Subcutaneous adipose tissue (tissue), 4 donors: ENCODE data around the gene GCDH. TPM values are rescaled to one million over a fixed set of nuclear protein-coding genes. Genes with fewer than 3 reads are reported as not detected.

Source experiments
- total RNA-seq, 4 donors: library from RNA; depleted of rRNA; stranded (reverse); fragments of >200 nt; gene quantifications; one replicate each; pipeline ENCODE4 v1.1.0, GENCODE V29; 2016
- TF ChIP-seq, protein P1 (sequence below): fragments of 450-650 bp; IDR thresholded peaks from one replicate; pipeline ENCODE4 v1.5.1; 2016; ENCODE audit warnings: low read depth, mild to moderate bottlenecking, control low read depth, antibody characterized with exemption, moderate library complexity

GCDH gene
- total RNA-seq, 4 donors from 2014 or later: 34.9 to 98.5 (median 46.0) TPM

DNA sequence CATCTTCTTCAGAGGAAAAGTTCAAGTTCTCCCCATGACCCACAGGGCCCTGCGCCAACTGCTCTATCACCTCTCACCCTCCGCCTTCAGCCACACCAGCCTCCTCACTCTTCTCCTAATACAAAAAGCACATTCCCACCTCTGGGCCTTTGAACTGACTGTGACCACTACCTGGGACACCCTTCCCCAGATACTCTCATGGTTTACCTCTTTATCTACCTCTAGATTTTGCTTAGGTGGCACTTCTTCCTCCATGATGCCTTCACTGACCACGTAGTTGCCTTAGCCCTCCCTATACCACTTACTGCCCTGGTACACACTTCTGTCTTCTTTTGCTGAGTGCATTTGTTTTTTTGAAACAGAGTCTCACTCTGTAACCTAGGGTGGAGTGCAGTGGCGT, 32.0 kb downstream of the GCDH start:
- TF ChIP-seq, protein P1, sequence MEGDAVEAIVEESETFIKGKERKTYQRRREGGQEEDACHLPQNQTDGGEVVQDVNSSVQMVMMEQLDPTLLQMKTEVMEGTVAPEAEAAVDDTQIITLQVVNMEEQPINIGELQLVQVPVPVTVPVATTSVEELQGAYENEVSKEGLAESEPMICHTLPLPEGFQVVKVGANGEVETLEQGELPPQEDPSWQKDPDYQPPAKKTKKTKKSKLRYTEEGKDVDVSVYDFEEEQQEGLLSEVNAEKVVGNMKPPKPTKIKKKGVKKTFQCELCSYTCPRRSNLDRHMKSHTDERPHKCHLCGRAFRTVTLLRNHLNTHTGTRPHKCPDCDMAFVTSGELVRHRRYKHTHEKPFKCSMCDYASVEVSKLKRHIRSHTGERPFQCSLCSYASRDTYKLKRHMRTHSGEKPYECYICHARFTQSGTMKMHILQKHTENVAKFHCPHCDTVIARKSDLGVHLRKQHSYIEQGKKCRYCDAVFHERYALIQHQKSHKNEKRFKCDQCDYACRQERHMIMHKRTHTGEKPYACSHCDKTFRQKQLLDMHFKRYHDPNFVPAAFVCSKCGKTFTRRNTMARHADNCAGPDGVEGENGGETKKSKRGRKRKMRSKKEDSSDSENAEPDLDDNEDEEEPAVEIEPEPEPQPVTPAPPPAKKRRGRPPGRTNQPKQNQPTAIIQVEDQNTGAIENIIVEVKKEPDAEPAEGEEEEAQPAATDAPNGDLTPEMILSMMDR: no peak

DNA sequence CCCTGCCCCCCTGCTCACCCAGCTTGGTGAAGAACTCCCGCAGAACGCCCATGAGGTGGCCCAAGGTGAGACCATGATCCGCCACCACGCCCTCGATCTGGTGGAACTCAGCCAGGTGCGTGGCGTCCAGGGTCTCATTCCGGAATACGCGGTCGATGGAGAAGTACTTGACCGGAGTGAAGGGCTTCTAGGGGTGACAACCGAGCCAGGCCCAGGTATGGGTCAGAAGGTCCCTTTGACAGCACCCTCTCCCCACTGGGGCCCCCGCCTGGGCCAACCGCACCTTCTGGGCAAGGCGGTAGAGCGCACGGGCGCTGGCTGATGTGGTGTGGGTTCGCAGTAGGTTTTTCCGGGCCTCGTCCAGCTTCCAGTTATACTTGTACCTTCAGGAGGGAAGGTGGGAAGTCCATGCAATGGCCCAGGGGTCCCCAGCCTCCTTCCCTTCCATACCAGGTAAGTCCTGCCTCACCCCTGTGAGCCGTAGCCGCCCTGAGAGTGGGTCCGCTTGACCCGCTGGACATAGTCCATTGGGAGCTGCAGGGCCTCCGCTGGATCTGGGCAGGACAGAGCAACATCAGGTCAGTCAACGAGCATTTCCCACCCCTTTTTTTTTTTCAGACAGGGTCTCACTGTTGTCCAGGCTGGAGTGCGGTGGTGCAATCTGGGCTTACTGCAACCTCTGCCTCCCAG, 33.8 kb downstream of the GCDH start:
- TF ChIP-seq, protein P1: no peak

DNA sequence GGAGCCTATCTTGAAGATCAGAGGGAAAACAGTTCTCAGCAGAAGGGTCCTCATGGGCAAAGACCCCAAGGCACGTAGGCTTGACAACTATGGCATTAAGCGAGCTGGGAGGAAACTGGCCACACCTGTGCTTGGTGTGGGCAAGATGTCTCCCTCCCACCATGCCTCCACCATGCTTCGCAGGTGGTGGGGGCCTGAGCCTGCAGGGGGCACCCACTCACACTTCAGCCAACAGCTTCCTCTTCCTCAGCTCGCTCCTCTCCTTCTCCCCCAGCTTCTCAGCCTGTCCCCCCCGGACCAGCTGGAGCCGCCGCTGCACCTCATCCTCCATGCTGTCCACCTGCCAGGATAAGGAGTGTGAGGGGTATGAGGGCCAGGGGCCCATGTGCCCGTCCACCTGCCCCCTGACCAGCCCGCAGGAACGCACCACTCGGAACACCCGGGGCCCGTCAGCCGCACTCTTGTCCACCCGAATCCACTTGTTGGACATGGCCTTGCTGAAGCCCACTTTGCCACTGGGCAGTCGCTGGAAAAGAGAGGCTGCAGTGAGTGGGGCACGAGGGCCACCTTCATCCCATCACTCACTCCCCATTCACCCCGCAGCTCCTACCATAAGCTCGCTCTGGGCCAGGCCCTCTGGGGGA, 39.2 kb downstream of the GCDH start:
- TF ChIP-seq, protein P1: no peak

DNA sequence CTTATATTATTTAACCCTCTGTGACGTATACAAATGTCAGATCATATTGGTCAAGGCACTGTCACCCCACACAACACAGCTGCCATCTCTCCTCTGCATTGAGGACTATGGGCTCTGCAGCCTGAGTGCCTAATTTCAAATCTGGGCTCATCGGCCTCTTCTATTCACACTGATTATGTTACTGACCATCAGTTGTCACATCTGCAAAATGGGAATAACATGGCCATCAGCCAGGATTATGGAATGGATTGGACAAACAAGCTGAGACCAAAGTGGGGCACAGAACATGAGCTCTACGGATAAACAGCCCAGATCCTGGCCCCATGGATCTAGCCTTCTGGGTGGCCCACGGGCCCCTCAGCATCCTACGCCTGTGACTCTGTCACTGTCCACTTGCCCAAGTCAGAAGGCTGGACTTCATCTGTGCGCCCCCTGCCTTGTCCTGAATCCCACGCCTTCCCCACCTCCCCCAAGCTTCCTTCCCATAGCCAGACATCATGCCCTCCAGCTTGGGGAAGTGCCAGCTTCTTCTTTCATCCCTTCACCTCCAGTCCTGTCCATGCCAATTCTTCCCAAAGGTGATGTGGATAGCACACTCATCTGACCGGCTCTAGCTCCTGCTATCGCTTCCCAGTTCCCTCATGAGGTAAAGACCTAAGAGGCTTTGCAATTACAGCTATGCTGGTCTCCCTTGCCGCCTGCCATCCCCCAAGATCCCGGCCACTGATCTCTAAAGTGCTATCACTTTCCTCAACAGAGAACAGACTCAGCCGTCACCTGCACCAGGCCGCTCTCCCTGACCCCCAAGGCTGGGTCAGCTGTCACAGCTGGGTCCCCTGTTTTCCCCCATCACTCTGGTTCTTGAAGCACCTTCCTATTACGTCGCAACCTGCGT, 41.7 kb downstream of the GCDH start:
- TF ChIP-seq, protein P1: no peak

DNA sequence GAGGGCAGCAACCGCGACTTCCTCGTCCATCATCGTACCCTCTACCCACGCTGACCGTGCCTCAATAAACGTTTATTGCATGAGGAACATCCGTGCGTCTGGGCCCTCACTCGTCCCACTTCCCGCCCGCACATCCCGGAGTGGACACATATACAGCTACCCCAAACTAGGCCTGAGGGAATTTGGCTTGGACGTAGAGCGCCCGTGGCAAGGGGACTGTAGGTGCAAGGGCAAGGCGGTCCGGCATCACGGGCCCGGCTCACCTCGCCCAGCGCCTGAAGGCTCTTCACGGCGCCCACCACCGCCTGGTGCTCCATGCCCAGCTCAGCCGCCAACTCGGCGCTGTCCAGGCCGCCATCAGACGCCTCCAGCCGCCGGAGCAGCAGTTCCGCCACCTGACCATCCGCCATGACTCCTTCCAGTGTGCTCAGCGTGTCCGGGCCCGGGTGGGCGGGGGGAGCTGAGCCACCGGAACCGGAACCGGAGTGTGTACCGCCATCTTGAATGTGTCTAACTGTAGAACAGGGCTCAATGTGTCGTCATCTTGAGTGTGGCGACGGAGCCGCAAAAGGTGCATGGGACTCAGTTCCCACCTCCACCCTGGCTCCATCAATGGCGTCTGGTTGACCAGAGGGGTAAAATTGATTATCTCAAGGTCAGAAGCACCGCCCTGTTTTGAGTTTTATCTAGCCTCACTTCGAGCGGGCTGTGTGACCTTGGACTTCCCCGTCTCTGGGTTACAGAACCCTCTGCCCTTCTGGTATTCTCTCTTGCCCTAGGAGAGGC, 42.5 kb downstream of the GCDH start, which contains the start of gene FARSA:
TSS of gene FARSA (minus strand) at position 425 of the 786 bp plus-strand sequence. CDS start at position 410, 15 bp downstream.
- TF ChIP-seq, protein P1: no peak

DNA sequence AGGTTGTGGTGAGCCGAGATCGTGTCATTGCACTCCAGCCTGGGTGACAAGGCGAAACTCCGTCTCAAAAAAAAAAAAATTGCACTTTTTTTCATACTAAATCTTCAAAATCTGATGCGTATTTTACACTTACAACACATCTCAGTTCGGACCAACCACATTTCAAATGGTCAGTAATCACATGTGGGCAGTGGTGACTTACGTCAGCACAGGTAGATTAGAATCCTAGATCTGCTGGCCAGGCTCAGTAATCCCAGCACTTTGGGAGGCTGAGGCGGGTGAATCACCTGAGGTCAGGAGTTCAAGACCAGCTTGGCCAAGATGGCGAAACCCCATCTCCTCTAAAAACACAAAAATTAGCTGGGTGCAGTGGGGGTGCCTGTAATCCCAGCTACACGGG, 44.1 kb downstream of the GCDH start:
- TF ChIP-seq, protein P1: no peak
